Coronary artery (tissue), 2 donors: ENCODE measurements around the gene SASS6.

ENCODE experiments used
- DNase-seq: peaks from one replicate; pipeline ENCODE4 v3.0.0-alpha.2; 2017; ENCODE audit warnings: low spot score
- H3K27ac ChIP-seq, 2 donors: fragments of 200-600 bp; sonication (generic); one replicate each; pipeline ENCODE4 v1.5.1; 2016 to 2019
- H3K4me3 ChIP-seq: fragments of 200-600 bp; sonication (generic); 2 replicates; pipeline ENCODE4 v1.5.1; 2016; ENCODE audit warnings: mild to moderate bottlenecking, moderate library complexity
- CTCF ChIP-seq: fragments of 200-600 bp; sonication (generic); IDR thresholded peaks from one replicate; pipeline ENCODE4 v1.5.1; 2019; ENCODE audit warnings: antibody characterized with exemption

Gene SASS6

GRCh38 chr1:100073531-100073930 is 59.2 kb downstream of the SASS6 start:
- DNase-seq, result no peak
- no peak for TF ChIP-seq CTCF
- no peak overlapping the region for H3K4me3 ChIP-seq
- no peak overlapping the region for H3K27ac ChIP-seq

- H3K27ac ChIP-seq, result no peak overlapping the region
- no peak for DNase-seq
- TF ChIP-seq CTCF, result no peak
Measured at GRCh38 chr1:100070201-100070939, 62.4 kb downstream of the SASS6 start.

GRCh38 chr1:100065969-100066227 is 66.8 kb downstream of the SASS6 start:
- H3K27ac ChIP-seq, result no peak overlapping the region
- no peak for DNase-seq
- H3K4me3 ChIP-seq, result no peak overlapping the region
- TF ChIP-seq CTCF, result no peak

More at GRCh38 chr1:100070201-100070939, 62.4 kb downstream of the SASS6 start:
- no peak overlapping the region for H3K4me3 ChIP-seq

GRCh38 chr1:100065183-100065968 is 67.4 kb downstream of the SASS6 start:
- no peak overlapping the region for H3K4me3 ChIP-seq
- DNase-seq, result no peak
- H3K27ac ChIP-seq, result no peak overlapping the region
- TF ChIP-seq CTCF, result no peak

GRCh38 chr1:100061681-100062080 is 71.0 kb downstream of the SASS6 start:
- no peak overlapping the region for H3K4me3 ChIP-seq
- no peak for TF ChIP-seq CTCF
- DNase-seq, result no peak
- H3K27ac ChIP-seq, result no peak overlapping the region

GRCh38 chr1:100053727-100054126 is 79.0 kb downstream of the SASS6 start:
- no peak overlapping the region for H3K4me3 ChIP-seq
- H3K27ac ChIP-seq, result no peak overlapping the region
- DNase-seq, result no peak
- TF ChIP-seq CTCF, result no peak

- TF ChIP-seq CTCF, result no peak
- Histone ChIP-seq H3K4me3 (no peak overlapping the region), H3K27ac (no peak overlapping the region)
- no peak for DNase-seq
Measured at GRCh38 chr1:100053119-100053518, 79.6 kb downstream of the SASS6 start.
